Measurements from ENCODE around the gene GLIS1.

The GLIS1 gene

DNA sequence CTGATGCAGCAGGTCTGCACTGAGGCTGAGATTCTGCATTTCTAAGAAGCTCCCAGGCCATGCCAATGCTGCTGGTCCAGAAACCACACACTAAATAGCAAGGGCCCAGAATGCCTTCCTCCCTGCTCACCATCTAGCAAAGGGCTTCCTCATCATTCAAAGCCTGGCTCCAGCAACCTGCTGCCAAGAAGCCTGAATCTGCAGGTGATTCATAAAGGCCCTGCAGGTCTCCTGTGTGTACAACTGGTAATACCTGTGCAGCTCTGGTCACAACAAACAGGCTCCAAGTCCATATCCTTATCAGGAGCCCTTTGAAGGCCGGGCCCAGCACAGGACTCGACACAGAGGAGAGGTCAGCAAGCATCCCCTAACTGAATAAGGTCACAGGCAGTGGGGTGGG lies 26.7 kb downstream of the GLIS1 start:
- no peak for DNase-seq (ENCODE audit: extremely low read depth, low read depth)
- H3K4me3 ChIP-seq (replicated peaks; ENCODE audit: low read depth, low read length): no peak overlapping the region
- TF ChIP-seq, protein P1, sequence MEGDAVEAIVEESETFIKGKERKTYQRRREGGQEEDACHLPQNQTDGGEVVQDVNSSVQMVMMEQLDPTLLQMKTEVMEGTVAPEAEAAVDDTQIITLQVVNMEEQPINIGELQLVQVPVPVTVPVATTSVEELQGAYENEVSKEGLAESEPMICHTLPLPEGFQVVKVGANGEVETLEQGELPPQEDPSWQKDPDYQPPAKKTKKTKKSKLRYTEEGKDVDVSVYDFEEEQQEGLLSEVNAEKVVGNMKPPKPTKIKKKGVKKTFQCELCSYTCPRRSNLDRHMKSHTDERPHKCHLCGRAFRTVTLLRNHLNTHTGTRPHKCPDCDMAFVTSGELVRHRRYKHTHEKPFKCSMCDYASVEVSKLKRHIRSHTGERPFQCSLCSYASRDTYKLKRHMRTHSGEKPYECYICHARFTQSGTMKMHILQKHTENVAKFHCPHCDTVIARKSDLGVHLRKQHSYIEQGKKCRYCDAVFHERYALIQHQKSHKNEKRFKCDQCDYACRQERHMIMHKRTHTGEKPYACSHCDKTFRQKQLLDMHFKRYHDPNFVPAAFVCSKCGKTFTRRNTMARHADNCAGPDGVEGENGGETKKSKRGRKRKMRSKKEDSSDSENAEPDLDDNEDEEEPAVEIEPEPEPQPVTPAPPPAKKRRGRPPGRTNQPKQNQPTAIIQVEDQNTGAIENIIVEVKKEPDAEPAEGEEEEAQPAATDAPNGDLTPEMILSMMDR (IDR thresholded peaks at IDR 0.05; ENCODE audit: low read depth, low read length, missing control alignments): no peak

- no peak for DNase-seq (ENCODE audit: extremely low read depth, low read depth)
- no peak overlapping the region for H3K4me3 ChIP-seq (replicated peaks; ENCODE audit: low read depth, low read length)
- TF ChIP-seq, protein P1 (IDR thresholded peaks at IDR 0.05; ENCODE audit: low read depth, low read length, missing control alignments): no peak
These were observed 28.4 kb downstream of the GLIS1 start for GRCh38 chr1:53710584-53710983.

- TF ChIP-seq, protein P1 (IDR thresholded peaks at IDR 0.05; ENCODE audit: low read depth, low read length, missing control alignments): no peak
- no peak for DNase-seq (ENCODE audit: extremely low read depth, low read depth)
- H3K4me3 ChIP-seq (replicated peaks; ENCODE audit: low read depth, low read length): no peak overlapping the region
These were observed 30.3 kb downstream of the GLIS1 start for GRCh38 chr1:53708687-53709086.

DNA sequence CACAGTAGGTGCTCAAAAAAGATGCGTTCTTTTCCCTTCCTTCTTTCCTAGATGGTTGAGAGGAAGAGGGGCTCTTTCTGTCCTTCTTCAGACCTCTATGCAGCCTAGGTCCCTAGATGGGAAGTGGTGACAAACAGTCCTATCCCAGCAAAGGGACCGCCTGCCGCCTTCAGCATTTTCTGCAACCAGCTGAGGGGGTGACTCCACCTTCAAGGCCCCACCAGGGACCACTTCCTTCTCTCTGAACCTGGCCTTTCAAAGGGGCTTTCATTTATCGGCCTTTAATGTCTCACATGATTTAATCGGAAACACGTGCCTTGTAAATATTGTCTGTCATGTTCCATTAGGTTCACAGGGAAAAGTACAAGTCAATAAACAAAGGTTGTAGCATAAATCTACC lies 32.6 kb downstream of the GLIS1 start:
- TF ChIP-seq, protein P1 (IDR thresholded peaks at IDR 0.05; ENCODE audit: low read depth, low read length, missing control alignments): no peak

GRCh38 chr1:53705446-53706096 lies 33.4 kb downstream of the GLIS1 start:
- DNase-seq (ENCODE audit: extremely low read depth, low read depth): no peak
- H3K4me3 ChIP-seq (replicated peaks; ENCODE audit: low read depth, low read length): no peak overlapping the region
- TF ChIP-seq, protein P1 (IDR thresholded peaks at IDR 0.05; ENCODE audit: low read depth, low read length, missing control alignments): no peak

More for the DNA sequence above, 32.6 kb downstream of the GLIS1 start:
- H3K4me3 ChIP-seq (replicated peaks; ENCODE audit: low read depth, low read length): no peak overlapping the region
- no peak for DNase-seq (ENCODE audit: extremely low read depth, low read depth)

GRCh38 chr1:53704804-53705445 lies 34.0 kb downstream of the GLIS1 start:
- TF ChIP-seq, protein P1 (IDR thresholded peaks at IDR 0.05; ENCODE audit: low read depth, low read length, missing control alignments): no peak
- no peak overlapping the region for H3K4me3 ChIP-seq (replicated peaks; ENCODE audit: low read depth, low read length)
- DNase-seq (ENCODE audit: extremely low read depth, low read depth): no peak

All from HFF-Myc (cell line).